Caco-2 (cell line): ENCODE data around the gene CSF2RB. TPM values are rescaled to one million over a fixed set of nuclear protein-coding genes. Genes with fewer than 3 reads are reported as not detected.

ENCODE experiments used
- BruUV-seq: library from RNA; stranded (reverse); fragments of 400-500 nt; replicated peaks from 2 replicates; lab custom pipeline; 2021; lab: Mats Ljungman, UMichigan
- CTCF ChIA-PET: fragments of 300-600 bp; sonication (Branson Sonifier 250); formaldehyde crosslinking; loops from one replicate; lab custom pipeline; 2022; ENCODE audit warnings: antibody characterized with exemption; lab: Charles Lee
- POLR2A ChIA-PET: fragments of 300-600 bp; sonication (Branson Sonifier 250); formaldehyde crosslinking; loops from one replicate; lab custom pipeline; 2022; ENCODE audit warnings: antibody characterized with exemption; lab: Charles Lee
- DNase-seq, 2 experiments: peaks; one replicate each; pipeline versions ENCODE4 v3.0.0 to v3.0.0-alpha.2; 2020 to 2022
- H3K27me3 ChIP-seq: replicated peaks from 2 replicates; pipeline ENCODE4 v1.6.0; 2011; ENCODE audit warnings: low read length; ENCODE audit not compliant: control insufficient read depth, insufficient read depth
- H3K36me3 ChIP-seq: 2 replicates; pipeline ENCODE4 v1.5.1; 2011; ENCODE audit warnings: low read length; ENCODE audit not compliant: control insufficient read depth, insufficient read depth
- H3K4me1 ChIP-seq: fragments of 250-450 bp; sonication (Bioruptor Pico); 2 replicates; pipeline ENCODE4 v1.5.1; 2020; ENCODE audit warnings: mild to moderate bottlenecking
- H3K4me3 ChIP-seq: 2 replicates; pipeline ENCODE4 v1.5.1; 2011; ENCODE audit warnings: low read depth, mild to moderate bottlenecking, control low read depth, low read length
- H3K9me3 ChIP-seq: fragments of 250-450 bp; sonication (Bioruptor Pico); 2 replicates; pipeline ENCODE4 v1.5.1; 2020; ENCODE audit warnings: mild to moderate bottlenecking, moderate library complexity
- H3K27ac Mint-ChIP-seq: one replicate; pipeline ENCODE4 v1.8.0; 2022; ENCODE audit warnings: mixed read lengths; ENCODE audit not compliant: unreplicated experiment
- H3K27me3 Mint-ChIP-seq: one replicate; pipeline ENCODE4 v1.8.0; 2022; ENCODE audit warnings: mixed read lengths; ENCODE audit not compliant: insufficient read depth, unreplicated experiment
- H3K36me3 Mint-ChIP-seq: one replicate; pipeline ENCODE4 v1.8.0; 2022; ENCODE audit warnings: mild to moderate bottlenecking, mixed read lengths; ENCODE audit not compliant: insufficient read depth, unreplicated experiment
- H3K4me1 Mint-ChIP-seq: one replicate; pipeline ENCODE4 v1.8.0; 2022; ENCODE audit warnings: low read depth, mixed read lengths; ENCODE audit not compliant: unreplicated experiment
- H3K4me3 Mint-ChIP-seq: one replicate; pipeline ENCODE4 v1.8.0; 2022; ENCODE audit warnings: mild to moderate bottlenecking, moderate library complexity, mixed read lengths; ENCODE audit not compliant: unreplicated experiment
- H3K9me3 Mint-ChIP-seq: one replicate; pipeline ENCODE4 v1.8.0; 2022; ENCODE audit warnings: mixed read lengths; ENCODE audit not compliant: unreplicated experiment
- CTCF ChIP-seq, 2 experiments: fragments of 200-600 bp in 1 of 2; IDR thresholded peaks; 1 replicate in 1 of 2; 2 replicates in 1 of 2; pipeline versions ENCODE4 v1.5.1 to v1.8.0; 2011 to 2022; ENCODE audit warnings: antibody characterized with exemption in 1 of 2, control low read depth in 1 of 2, inconsistent platforms in 1 of 2, low read depth in 1 of 2, low read length in 1 of 2, mild to moderate bottlenecking in 1 of 2, moderate library complexity in 1 of 2; ENCODE audit not compliant: insufficient read depth in 1 of 2, severe bottlenecking in 1 of 2, unreplicated experiment in 1 of 2
- intact Hi-C: fragments of 100-400 bp; cut with micrococcal nuclease; formaldehyde crosslinking; loops from one replicate; pipeline ENCODE4 v1.10.0; 2022; ENCODE audit not compliant: unreplicated experiment
- total RNA-seq: library from RNA; stranded (reverse); gene quantifications from 2 replicates; pipeline ENCODE4 v1.2.3, GENCODE V29; 2022

Gene CSF2RB
- total RNA-seq, 1 experiment from 2014 or later = not detected

- CTCF ChIA-PET = no interaction called here
- no peaks in the 10 kb centered on the region for H3K36me3 Mint-ChIP-seq
- no peak for DNase-seq
- Histone ChIP-seq H3K4me1 (no peaks in the 10 kb centered on the region), H3K4me3 (no peak overlapping the region), H3K27me3 (no peaks in the 10 kb centered on the region), H3K9me3 (no peaks in the 10 kb centered on the region), H3K36me3 (no peaks in the 10 kb centered on the region)
- H3K27me3 Mint-ChIP-seq = peaks cover 17% of the 10 kb centered on the region
- BruUV-seq = no TSS peak
- no peaks in the 10 kb centered on the region for H3K4me1 Mint-ChIP-seq
- H3K4me3 Mint-ChIP-seq = no peak overlapping the region
- POLR2A ChIA-PET = no interaction called here
- H3K27ac Mint-ChIP-seq = no peak overlapping the region
- intact Hi-C loops = no loop called here
- H3K9me3 Mint-ChIP-seq = peaks cover 13% of the 10 kb centered on the region
- no peak for TF ChIP-seq CTCF (IDR thresholded peaks at IDR 0.05; ENCODE audit: insufficient read depth in 1 of 2, low read depth in 1 of 2, low read length in 1 of 2, severe bottlenecking in 1 of 2, unreplicated experiment in 1 of 2)
These were observed 41.0 kb downstream of the CSF2RB start for GRCh38 chr22:36954251-36955014.

- no peak overlapping the region for H3K4me3 Mint-ChIP-seq
- ChIA-PET POLR2A (no interaction called here), CTCF (no interaction called here)
- Histone ChIP-seq H3K4me1 (no peaks in the 10 kb centered on the region), H3K9me3 (no peaks in the 10 kb centered on the region), H3K27me3 (no peaks in the 10 kb centered on the region), H3K4me3 (no peak overlapping the region), H3K36me3 (no peaks in the 10 kb centered on the region)
- H3K27ac Mint-ChIP-seq = no peak overlapping the region
- no peak for TF ChIP-seq CTCF (IDR thresholded peaks at IDR 0.05; ENCODE audit: insufficient read depth in 1 of 2, low read depth in 1 of 2, low read length in 1 of 2, severe bottlenecking in 1 of 2, unreplicated experiment in 1 of 2)
- no peaks in the 10 kb centered on the region for H3K36me3 Mint-ChIP-seq
- H3K9me3 Mint-ChIP-seq = peaks cover 13% of the 10 kb centered on the region
- BruUV-seq = no TSS peak
- H3K27me3 Mint-ChIP-seq = peaks cover 14% of the 10 kb centered on the region
- intact Hi-C loops = no loop called here
- no peaks in the 10 kb centered on the region for H3K4me1 Mint-ChIP-seq
- DNase-seq = no peak
These were observed 42.3 kb downstream of the CSF2RB start for GRCh38 chr22:36955691-36956090.

- no peaks in the 10 kb centered on the region for H3K4me1 Mint-ChIP-seq
- BruUV-seq = no TSS peak
- TF ChIP-seq CTCF (IDR thresholded peaks at IDR 0.05; ENCODE audit: insufficient read depth in 1 of 2, low read depth in 1 of 2, low read length in 1 of 2, severe bottlenecking in 1 of 2, unreplicated experiment in 1 of 2) = no peak
- H3K9me3 Mint-ChIP-seq = peaks cover 13% of the 10 kb centered on the region
- no peak overlapping the region for H3K27ac Mint-ChIP-seq
- Histone ChIP-seq H3K4me1 (no peaks in the 10 kb centered on the region), H3K36me3 (no peaks in the 10 kb centered on the region), H3K9me3 (no peaks in the 10 kb centered on the region), H3K4me3 (no peak overlapping the region), H3K27me3 (no peaks in the 10 kb centered on the region)
- ChIA-PET CTCF (no interaction called here), POLR2A (no interaction called here)
- intact Hi-C loops = no loop called here
- H3K4me3 Mint-ChIP-seq = no peak overlapping the region
- no peaks in the 10 kb centered on the region for H3K36me3 Mint-ChIP-seq
- no peak for DNase-seq
- peaks cover 8% of the 10 kb centered on the region for H3K27me3 Mint-ChIP-seq
These were observed 44.9 kb downstream of the CSF2RB start for GRCh38 chr22:36958366-36958765.
